ENCODE data around the gene PKP3.

GRCh38 chr11:429391-429790 lies 35.4 kb downstream of the PKP3 start:
- TF ChIP-seq CTCF (IDR thresholded peaks at IDR 0.05) (no peak), POLR2A (IDR thresholded peaks at IDR 0.05) (no peak)
